Keratinocyte (primary cell): ENCODE results near the gene TAGLN3.

ENCODE experiments used
- EZH2 ChIP-seq: IDR thresholded peaks from one replicate; pipeline ENCODE4 v1.6.1; 2012; ENCODE audit warnings: inconsistent platforms, mild to moderate bottlenecking, low read length, moderate library complexity
- TF ChIP-seq, protein P1 (sequence below), 3 experiments: IDR thresholded peaks in 1 of 3; conservative IDR thresholded peaks in 1 of 3; optimal IDR thresholded peaks in 1 of 3; 2 replicates in 2 of 3; 3 replicates in 1 of 3; pipeline versions ENCODE3 to v1.5.1; 2011; ENCODE audit warnings: low read length in 3 of 3, mild to moderate bottlenecking in 3 of 3, moderate library complexity in 2 of 3, control low read depth in 1 of 3, inconsistent platforms in 1 of 3; ENCODE audit not compliant: insufficient read depth in 2 of 3; ENCODE audit errors: extremely low read depth in 1 of 3

DNA sequence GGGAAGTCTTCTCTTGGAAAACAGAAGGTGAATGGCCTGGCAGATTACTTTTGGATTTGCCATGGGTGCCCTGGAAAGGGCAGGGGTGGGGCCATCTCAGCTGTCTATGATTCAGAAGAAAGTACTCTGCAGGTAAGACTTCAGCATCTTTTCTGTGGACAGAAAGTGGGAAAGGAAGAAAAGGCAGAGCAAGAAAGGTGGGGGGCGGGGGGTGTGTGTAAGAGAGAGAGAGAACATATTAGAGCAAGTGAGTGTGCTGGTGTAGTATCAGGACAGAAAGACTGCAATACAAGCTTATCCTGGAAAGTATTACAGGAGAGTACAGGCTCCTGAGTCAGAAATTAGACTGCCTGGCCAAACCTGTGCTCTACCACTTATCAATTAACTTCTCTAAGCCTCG, 5.5 kb downstream of the TAGLN3 start:
- no peak for TF ChIP-seq EZH2
- TF ChIP-seq, protein P1, sequence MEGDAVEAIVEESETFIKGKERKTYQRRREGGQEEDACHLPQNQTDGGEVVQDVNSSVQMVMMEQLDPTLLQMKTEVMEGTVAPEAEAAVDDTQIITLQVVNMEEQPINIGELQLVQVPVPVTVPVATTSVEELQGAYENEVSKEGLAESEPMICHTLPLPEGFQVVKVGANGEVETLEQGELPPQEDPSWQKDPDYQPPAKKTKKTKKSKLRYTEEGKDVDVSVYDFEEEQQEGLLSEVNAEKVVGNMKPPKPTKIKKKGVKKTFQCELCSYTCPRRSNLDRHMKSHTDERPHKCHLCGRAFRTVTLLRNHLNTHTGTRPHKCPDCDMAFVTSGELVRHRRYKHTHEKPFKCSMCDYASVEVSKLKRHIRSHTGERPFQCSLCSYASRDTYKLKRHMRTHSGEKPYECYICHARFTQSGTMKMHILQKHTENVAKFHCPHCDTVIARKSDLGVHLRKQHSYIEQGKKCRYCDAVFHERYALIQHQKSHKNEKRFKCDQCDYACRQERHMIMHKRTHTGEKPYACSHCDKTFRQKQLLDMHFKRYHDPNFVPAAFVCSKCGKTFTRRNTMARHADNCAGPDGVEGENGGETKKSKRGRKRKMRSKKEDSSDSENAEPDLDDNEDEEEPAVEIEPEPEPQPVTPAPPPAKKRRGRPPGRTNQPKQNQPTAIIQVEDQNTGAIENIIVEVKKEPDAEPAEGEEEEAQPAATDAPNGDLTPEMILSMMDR (optimal IDR thresholded peaks at IDR 0.05 in 1 of 3, IDR thresholded peaks at IDR 0.05 in 1 of 3, conservative IDR thresholded peaks at IDR 0.05 in 1 of 3; ENCODE audit: extremely low read depth in 1 of 3, insufficient read depth in 2 of 3, low read length in 3 of 3): no peak
